H1 (cell line): ENCODE measurements around the gene RNF214. TPM values are rescaled to one million over a fixed set of nuclear protein-coding genes. Genes with fewer than 3 reads are reported as not detected.

Experiments used
- NRF1 ChIP-seq: IDR thresholded peaks from 2 replicates; pipeline ENCODE4 v1.6.1; 2011; ENCODE audit warnings: mild to moderate bottlenecking, low read depth, low read length, improper control_type of control experiment
- TBP ChIP-seq: IDR thresholded peaks from 2 replicates; pipeline ENCODE4 v1.6.1; 2011; ENCODE audit warnings: low read depth, low read length, improper control_type of control experiment
- polyA plus RNA-seq, 7 experiments: library from polyadenylated mRNA; depleted of rRNA in 3 of 7; stranded (reverse) in 5 of 7; unstranded in 2 of 7; fragments of >200 nt in 5 of 7; fragments of 200-250 nt in 2 of 7; gene quantifications; 1 replicate in 5 of 7; 2 replicates in 1 of 7; 4 replicates in 1 of 7; pipeline versions ENCODE4 v1.2.1 to v1.2.3, GENCODE V29; 2011 to 2013; ENCODE audit warnings: missing spikeins in 2 of 7, mixed read lengths in 2 of 7
- total RNA-seq: library from RNA; stranded (reverse); fragmentation: NEBNext Ultra II Directional; extraction: Animal tissue kit (Norgen Biotek cat#: 25700); gene quantifications from 2 replicates; pipeline ENCODE4 v1.2.1, GENCODE V29; 2021

The RNF214 gene
- total and polyA plus RNA-seq, 2 of the 8 experiments (the other 6 are each of a cell fraction or from before 2014, with no cell fraction given): 34.9 to 35.6 TPM

- TF ChIP-seq NRF1 (no peak), TBP (no peak)
- TF ChIP-seq, all 59 proteins: peak for 0
These were observed 19.6 kb upstream of the RNF214 start (continued) for GRCh38 chr11:117212697-117213355.
